Peyer's patch (tissue), 4 donors: ENCODE results near the gene PLCH1.

Experiments
- POLR2A ChIP-seq, 2 donors: fragments of 450-650 bp; IDR thresholded peaks; one replicate each; pipeline ENCODE4 v1.5.1; 2017; ENCODE audit warnings: antibody characterized with exemption in 2 of 2, mild to moderate bottlenecking in 2 of 2, moderate library complexity in 2 of 2
- TF ChIP-seq, protein P1 (sequence below), 6 experiments: fragments of 450-650 bp in 4 of 6; fragments of 200-600 bp in 2 of 6; sonication (generic) in 1 of 6; IDR thresholded peaks; one replicate each; pipeline ENCODE4 v1.5.1; 2017 to 2019; ENCODE audit warnings: antibody characterized with exemption in 6 of 6, mild to moderate bottlenecking in 3 of 6, moderate library complexity in 1 of 6

- no peak for TF ChIP-seq POLR2A (IDR thresholded peaks at IDR 0.05)
- TF ChIP-seq, protein P1, sequence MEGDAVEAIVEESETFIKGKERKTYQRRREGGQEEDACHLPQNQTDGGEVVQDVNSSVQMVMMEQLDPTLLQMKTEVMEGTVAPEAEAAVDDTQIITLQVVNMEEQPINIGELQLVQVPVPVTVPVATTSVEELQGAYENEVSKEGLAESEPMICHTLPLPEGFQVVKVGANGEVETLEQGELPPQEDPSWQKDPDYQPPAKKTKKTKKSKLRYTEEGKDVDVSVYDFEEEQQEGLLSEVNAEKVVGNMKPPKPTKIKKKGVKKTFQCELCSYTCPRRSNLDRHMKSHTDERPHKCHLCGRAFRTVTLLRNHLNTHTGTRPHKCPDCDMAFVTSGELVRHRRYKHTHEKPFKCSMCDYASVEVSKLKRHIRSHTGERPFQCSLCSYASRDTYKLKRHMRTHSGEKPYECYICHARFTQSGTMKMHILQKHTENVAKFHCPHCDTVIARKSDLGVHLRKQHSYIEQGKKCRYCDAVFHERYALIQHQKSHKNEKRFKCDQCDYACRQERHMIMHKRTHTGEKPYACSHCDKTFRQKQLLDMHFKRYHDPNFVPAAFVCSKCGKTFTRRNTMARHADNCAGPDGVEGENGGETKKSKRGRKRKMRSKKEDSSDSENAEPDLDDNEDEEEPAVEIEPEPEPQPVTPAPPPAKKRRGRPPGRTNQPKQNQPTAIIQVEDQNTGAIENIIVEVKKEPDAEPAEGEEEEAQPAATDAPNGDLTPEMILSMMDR (IDR thresholded peaks at IDR 0.05) = no peak
Measured at GRCh38 chr3:155327430-155327829, 417.4 kb downstream of the PLCH1 start.
